B cell (primary cell): Measurements from ENCODE around the gene C5orf15.

ENCODE experiments used
- CTCF ChIP-seq: fragments of 200-600 bp; IDR thresholded peaks from one replicate; pipeline ENCODE4 v1.8.0; 2022; ENCODE audit warnings: antibody characterized with exemption, mild to moderate bottlenecking
- EZH2 ChIP-seq: IDR thresholded peaks from 2 replicates; pipeline ENCODE4 v1.6.1; 2012; ENCODE audit warnings: borderline replicate concordance, low read depth, mild to moderate bottlenecking, moderate library complexity, low read length; ENCODE audit not compliant: insufficient read depth, poor library complexity, severe bottlenecking

- no peak for TF ChIP-seq EZH2
- TF ChIP-seq CTCF: no peak
Observed at GRCh38 chr5:133983674-133984073, 15.2 kb upstream of the C5orf15 start.
